CD4-positive, CD25-positive, alpha-beta regulatory T cell (primary cell): ENCODE measurements around the gene RINT1. TPM values are rescaled to one million over a fixed set of nuclear protein-coding genes. Genes with fewer than 3 reads are reported as not detected.
A peak's percentile ranks its signal among the peaks of the same experiment; 100 is the strongest.

Source experiments
- ATAC-seq, 2 donors: fragments of 150-1000 bp; cut with Tn5 transposase; one replicate each; pipeline ENCODE4 v1.10.0; 2021; ENCODE audit warnings: low read depth in 2 of 2, moderate number of reproducible peaks in 2 of 2, moderate library complexity in 1 of 2
- DNase-seq, 3 donors: peaks; one replicate each; pipeline versions ENCODE4 v3.0.0 to v3.0.0-alpha.2; 2012 to 2022; ENCODE audit warnings: mixed read lengths in 1 of 3
- H3K27ac ChIP-seq: one replicate; pipeline ENCODE4 v1.7.0; 2013; ENCODE audit warnings: mild to moderate bottlenecking, low read length; ENCODE audit not compliant: insufficient read depth, poor library complexity, severe bottlenecking
- H3K27me3 ChIP-seq: one replicate; pipeline ENCODE4 v1.7.0; 2013; ENCODE audit warnings: low read length; ENCODE audit not compliant: control insufficient read depth, insufficient read depth
- H3K36me3 ChIP-seq: one replicate; pipeline ENCODE4 v1.7.0; 2013; ENCODE audit warnings: mild to moderate bottlenecking, low read length, moderate library complexity; ENCODE audit not compliant: control insufficient read depth, insufficient read depth
- H3K4me1 ChIP-seq: 2 replicates; pipeline ENCODE4 v1.7.0; 2013; ENCODE audit warnings: mild to moderate bottlenecking, low read length; ENCODE audit not compliant: insufficient read depth, control insufficient read depth, poor library complexity, severe bottlenecking
- H3K4me3 ChIP-seq: one replicate; pipeline ENCODE4 v1.7.0; 2013; ENCODE audit warnings: low read depth, mild to moderate bottlenecking, low read length, moderate library complexity
- H3K9me3 ChIP-seq, 2 experiments: 1 replicate in 1 of 2; 2 replicates in 1 of 2; pipeline ENCODE4 v1.7.0; 2013; ENCODE audit warnings: low read length in 2 of 2, mild to moderate bottlenecking in 1 of 2, moderate library complexity in 1 of 2; ENCODE audit not compliant: control insufficient read depth in 2 of 2
- H3K27ac Mint-ChIP-seq, 3 donors: one replicate each; pipeline ENCODE4 v1.8.0; 2020 to 2022; ENCODE audit warnings: mild to moderate bottlenecking in 3 of 3, mixed read lengths in 3 of 3, moderate library complexity in 2 of 3
- H3K27me3 Mint-ChIP-seq: one replicate; pipeline ENCODE4 v1.8.0; 2022; ENCODE audit warnings: mild to moderate bottlenecking, mixed read lengths
- H3K36me3 Mint-ChIP-seq: one replicate; pipeline ENCODE4 v1.8.0; 2020; ENCODE audit warnings: mixed read lengths
- H3K4me1 Mint-ChIP-seq, 4 donors: one replicate each; pipeline ENCODE4 v1.8.0; 2020 to 2022; ENCODE audit warnings: mixed read lengths in 4 of 4, mild to moderate bottlenecking in 1 of 4
- H3K4me3 Mint-ChIP-seq, 4 donors: one replicate each; pipeline ENCODE4 v1.8.0; 2020 to 2022; ENCODE audit warnings: mild to moderate bottlenecking in 4 of 4, mixed read lengths in 4 of 4, moderate library complexity in 3 of 4
- H3K9me3 Mint-ChIP-seq, 7 donors: one replicate each; pipeline ENCODE4 v1.8.0; 2020 to 2022; ENCODE audit warnings: mixed read lengths in 7 of 7, mild to moderate bottlenecking in 3 of 7, moderate library complexity in 2 of 7
- polyA plus RNA-seq, 4 donors: library from polyadenylated mRNA; unstranded; fragments of 300-500 nt; fragmentation: Illumina TruSeq; gene quantifications; one replicate each; pipeline ENCODE4 v1.2.3, GENCODE V29; 2021
- total RNA-seq: library from RNA; stranded (reverse); gene quantifications from one replicate; pipeline ENCODE4 v1.2.3, GENCODE V29; 2022

Gene RINT1
- total and polyA plus RNA-seq, 5 donors from 2014 or later = 13.2 to 25.5 (median 18.9) TPM

DNA sequence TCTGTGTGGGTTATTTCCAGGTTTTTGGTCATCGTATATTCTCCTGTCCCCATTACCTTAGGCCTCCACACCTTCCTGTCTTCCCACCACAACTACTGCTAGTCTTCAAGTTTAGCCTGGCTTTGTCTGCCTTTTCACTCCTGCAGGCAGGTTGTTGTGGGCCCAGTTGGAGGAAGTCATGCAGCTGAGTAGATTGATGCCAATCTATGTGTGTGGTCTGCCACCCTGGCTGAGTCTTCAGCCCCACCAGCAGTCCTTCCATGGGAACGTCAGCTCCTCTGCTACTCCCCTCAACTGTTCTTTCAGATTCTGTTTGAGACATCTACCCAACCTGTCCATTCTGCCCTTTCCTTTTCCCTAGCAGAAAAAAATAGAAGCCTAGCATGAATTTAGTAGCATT is 6.3 kb downstream of the RINT1 start:
- Mint-ChIP-seq H3K36me3 (peaks cover 26% of the 10 kb centered on the region), H3K27me3 (no peaks in the 10 kb centered on the region), H3K4me1 (peaks cover 14 to 42% (median 21%) of the 10 kb centered on the region in 4 donors), H3K9me3 (no peaks in the 10 kb centered on the region), H3K27ac (no peak overlapping the region), H3K4me3 (peak overlapping the region in 1 of 4 donors; percentile 32)
- no peaks in the 10 kb centered on the region for H3K9me3 ChIP-seq
- H3K4me3 ChIP-seq = no peak overlapping the region
- DNase-seq (no peak), ATAC-seq (no peak)
- H3K4me1 ChIP-seq = peaks cover 7% of the 10 kb centered on the region
- H3K27me3 ChIP-seq = no peaks in the 10 kb centered on the region
- peaks cover 55% of the 10 kb centered on the region for H3K36me3 ChIP-seq
- no peak overlapping the region for H3K27ac ChIP-seq

DNA sequence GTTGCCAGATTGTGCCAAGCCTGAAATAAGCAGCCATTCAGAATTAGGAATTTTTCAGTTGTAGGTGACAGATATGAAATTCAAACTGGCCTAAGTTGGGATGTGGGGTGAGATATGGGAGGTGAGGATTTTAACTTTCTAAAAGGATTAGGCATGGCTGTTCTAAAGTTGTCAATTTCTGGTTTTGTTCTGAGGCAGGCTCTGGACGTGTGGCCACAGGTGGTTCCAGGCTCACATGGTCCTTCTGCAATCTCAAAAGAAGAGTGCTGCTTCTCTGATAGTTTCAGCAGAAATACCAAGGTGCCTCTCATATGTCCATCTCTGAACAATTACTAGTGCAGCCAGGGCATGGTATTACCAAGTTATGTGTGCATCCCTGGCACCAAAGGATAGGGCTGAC is 27.9 kb downstream of the RINT1 start:
- Mint-ChIP-seq H3K4me1 (peaks cover 0 to 4% (median 0%) of the 10 kb centered on the region in 4 donors), H3K27me3 (no peaks in the 10 kb centered on the region), H3K36me3 (peaks cover 19% of the 10 kb centered on the region), H3K27ac (peak overlapping the region in 2 of 3 donors; percentile 74 to 79), H3K4me3 (no peak overlapping the region), H3K9me3 (no peaks in the 10 kb centered on the region)
- Histone ChIP-seq H3K4me3 (no peak overlapping the region), H3K27me3 (no peaks in the 10 kb centered on the region), H3K4me1 (no peaks in the 10 kb centered on the region), H3K27ac (no peak overlapping the region), H3K36me3 (peaks cover 58% of the 10 kb centered on the region), H3K9me3 (no peaks in the 10 kb centered on the region)
- ATAC-seq = no peak
- DNase-seq = no peak

DNA sequence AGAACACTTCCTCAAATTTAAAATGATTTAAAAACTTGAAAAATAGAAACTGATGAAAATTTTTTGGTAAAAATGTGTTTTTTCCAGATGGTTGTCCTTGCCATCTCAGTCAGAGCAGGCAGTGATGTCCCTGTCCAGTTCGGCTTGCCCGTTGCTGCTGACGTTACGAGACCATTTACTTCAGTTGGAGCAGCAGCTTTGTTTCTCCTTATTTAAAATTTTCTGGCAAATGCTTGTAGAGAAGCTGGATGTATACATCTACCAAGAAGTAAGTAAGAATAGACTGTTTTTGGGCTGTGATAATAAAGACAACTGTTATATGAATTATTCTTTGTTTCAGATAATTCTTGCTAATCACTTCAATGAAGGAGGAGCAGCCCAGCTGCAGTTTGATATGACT is 33.2 kb downstream of the RINT1 start:
- Histone ChIP-seq H3K4me3 (no peak overlapping the region), H3K4me1 (no peaks in the 10 kb centered on the region), H3K9me3 (no peaks in the 10 kb centered on the region), H3K27me3 (no peaks in the 10 kb centered on the region), H3K36me3 (peaks cover 66% of the 10 kb centered on the region), H3K27ac (no peak overlapping the region)
- Mint-ChIP-seq H3K36me3 (peaks cover 23% of the 10 kb centered on the region), H3K27ac (no peak overlapping the region), H3K4me3 (no peak overlapping the region), H3K4me1 (peaks cover 0 to 13% (median 0%) of the 10 kb centered on the region in 4 donors), H3K9me3 (no peaks in the 10 kb centered on the region), H3K27me3 (no peaks in the 10 kb centered on the region)
- no peak for DNase-seq
- no peak for ATAC-seq

DNA sequence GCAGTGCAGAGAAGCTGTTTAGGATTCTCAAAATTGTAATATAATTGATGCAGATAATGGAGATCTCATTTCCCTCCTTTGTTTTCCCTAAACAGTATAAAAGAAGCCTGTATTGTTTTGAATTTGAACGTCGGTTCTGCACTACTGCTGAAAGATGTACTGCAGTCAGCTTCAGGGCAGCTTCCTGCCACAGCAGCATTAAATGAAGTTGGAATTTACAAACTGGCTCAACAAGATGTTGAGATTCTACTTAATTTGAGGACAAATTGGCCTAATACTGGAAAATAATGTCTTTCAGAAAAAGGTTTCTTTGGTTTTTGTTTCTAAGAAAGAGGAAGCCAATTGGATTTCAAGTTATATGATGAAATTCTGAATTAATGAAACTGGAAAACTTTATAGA is 35.0 kb downstream of the RINT1 start:
- Histone ChIP-seq H3K36me3 (peaks cover 58% of the 10 kb centered on the region), H3K4me1 (no peaks in the 10 kb centered on the region), H3K9me3 (no peaks in the 10 kb centered on the region), H3K27me3 (no peaks in the 10 kb centered on the region), H3K27ac (no peak overlapping the region), H3K4me3 (no peak overlapping the region)
- H3K4me1 Mint-ChIP-seq = peaks cover 0 to 13% (median 0%) of the 10 kb centered on the region in 4 donors
- no peaks in the 10 kb centered on the region for H3K9me3 Mint-ChIP-seq
- H3K27ac Mint-ChIP-seq = no peak overlapping the region
- no peak for ATAC-seq
- no peak for DNase-seq
- H3K27me3 Mint-ChIP-seq = no peaks in the 10 kb centered on the region
- H3K4me3 Mint-ChIP-seq = no peak overlapping the region
- H3K36me3 Mint-ChIP-seq = peaks cover 21% of the 10 kb centered on the region

DNA sequence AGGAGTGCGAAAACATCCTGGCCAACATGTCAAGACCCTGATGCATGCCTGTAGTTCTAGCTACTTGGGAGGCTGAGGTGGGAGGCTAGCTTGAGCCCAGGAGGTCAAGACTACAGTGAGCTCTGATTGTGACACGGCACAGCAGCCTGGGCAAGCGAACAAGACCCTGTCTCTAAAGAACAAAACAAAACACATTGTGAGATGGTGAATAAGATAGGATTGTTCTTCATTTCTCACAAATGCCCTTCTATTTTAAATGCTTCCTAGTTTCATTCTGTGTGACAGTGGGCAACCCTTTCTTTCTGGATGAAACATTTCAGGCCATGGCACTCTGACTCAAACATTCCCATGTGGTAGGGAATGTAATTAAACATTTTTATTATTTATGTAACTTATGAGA is 35.8 kb downstream of the RINT1 start:
- no peak overlapping the region for H3K4me3 ChIP-seq
- H3K9me3 ChIP-seq = no peaks in the 10 kb centered on the region
- H3K36me3 ChIP-seq = peaks cover 50% of the 10 kb centered on the region
- no peak overlapping the region for H3K27ac ChIP-seq
- DNase-seq (no peak), ATAC-seq (no peak)
- peaks cover 17% of the 10 kb centered on the region for H3K36me3 Mint-ChIP-seq
- no peak overlapping the region for H3K27ac Mint-ChIP-seq
- no peaks in the 10 kb centered on the region for H3K9me3 Mint-ChIP-seq
- H3K4me3 Mint-ChIP-seq = no peak overlapping the region
- no peaks in the 10 kb centered on the region for H3K27me3 Mint-ChIP-seq
- peaks cover 0 to 12% (median 0%) of the 10 kb centered on the region in 4 donors for H3K4me1 Mint-ChIP-seq
- H3K27me3 ChIP-seq = no peaks in the 10 kb centered on the region
- H3K4me1 ChIP-seq = no peaks in the 10 kb centered on the region

DNA sequence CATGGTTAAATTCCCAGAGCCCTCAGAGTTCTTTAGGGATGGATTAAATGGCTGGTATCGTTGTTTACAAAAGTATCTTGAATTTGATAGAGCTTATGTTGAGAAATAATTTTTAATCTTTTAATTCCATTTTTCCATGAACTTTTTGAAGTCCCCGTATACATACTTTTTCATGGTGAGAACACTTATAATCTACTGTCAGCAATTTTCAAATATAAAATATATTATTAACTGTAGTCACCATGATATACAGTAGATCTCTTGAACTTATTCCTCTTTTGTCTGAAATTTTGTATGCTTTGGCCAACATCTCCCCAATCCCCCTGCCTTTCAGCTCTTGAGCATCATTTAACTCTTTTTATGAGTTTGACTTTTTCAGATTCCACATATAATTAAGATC is 39.9 kb downstream of the RINT1 start:
- H3K9me3 Mint-ChIP-seq = no peaks in the 10 kb centered on the region
- no peak overlapping the region for H3K27ac Mint-ChIP-seq
- H3K4me3 Mint-ChIP-seq = no peak overlapping the region
- peaks cover 6% of the 10 kb centered on the region for H3K36me3 Mint-ChIP-seq
- no peak overlapping the region for H3K4me3 ChIP-seq
- H3K36me3 ChIP-seq = peaks cover 16% of the 10 kb centered on the region
- H3K27me3 ChIP-seq = no peaks in the 10 kb centered on the region
- H3K27me3 Mint-ChIP-seq = no peaks in the 10 kb centered on the region
- H3K9me3 ChIP-seq = no peaks in the 10 kb centered on the region
- H3K4me1 Mint-ChIP-seq = peaks cover 0 to 8% (median 0%) of the 10 kb centered on the region in 4 donors
- no peak overlapping the region for H3K27ac ChIP-seq
- H3K4me1 ChIP-seq = no peaks in the 10 kb centered on the region
- ATAC-seq (no peak), DNase-seq (no peak)

DNA sequence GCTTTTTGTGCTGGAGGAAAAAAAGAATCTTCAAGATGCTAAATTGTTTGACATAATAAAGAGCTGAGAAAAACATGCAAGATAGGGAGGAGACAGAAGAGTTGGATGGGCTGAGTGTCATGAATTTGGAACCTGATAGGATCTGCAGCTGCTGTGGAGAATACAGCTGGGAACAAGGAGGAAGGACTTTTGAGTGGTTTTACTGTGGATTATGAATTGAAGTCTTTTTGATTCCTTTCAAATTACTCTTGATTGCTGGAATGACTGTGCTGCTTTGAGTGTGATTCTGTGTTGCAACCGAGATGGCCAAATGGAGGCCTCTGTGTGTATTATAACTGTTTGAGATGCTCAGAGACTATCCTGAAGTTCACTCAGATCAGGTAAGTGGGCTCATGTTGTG is 45.2 kb downstream of the RINT1 start:
- H3K36me3 Mint-ChIP-seq = peaks cover 4% of the 10 kb centered on the region
- DNase-seq = no peak
- peaks cover 0 to 2% (median 0%) of the 10 kb centered on the region in 7 donors for H3K9me3 Mint-ChIP-seq
- no peak overlapping the region for H3K4me3 ChIP-seq
- H3K27me3 ChIP-seq = no peaks in the 10 kb centered on the region
- no peak for ATAC-seq
- no peaks in the 10 kb centered on the region for H3K36me3 ChIP-seq
- no peak overlapping the region for H3K27ac ChIP-seq
- H3K4me1 ChIP-seq = peaks cover 6% of the 10 kb centered on the region
- no peak overlapping the region for H3K4me3 Mint-ChIP-seq
- H3K27me3 Mint-ChIP-seq = peaks cover 14% of the 10 kb centered on the region
- no peak overlapping the region for H3K27ac Mint-ChIP-seq
- peaks cover 0 to 15% (median 4%) of the 10 kb centered on the region in 4 donors for H3K4me1 Mint-ChIP-seq
- H3K9me3 ChIP-seq = no peaks in the 10 kb centered on the region

DNA sequence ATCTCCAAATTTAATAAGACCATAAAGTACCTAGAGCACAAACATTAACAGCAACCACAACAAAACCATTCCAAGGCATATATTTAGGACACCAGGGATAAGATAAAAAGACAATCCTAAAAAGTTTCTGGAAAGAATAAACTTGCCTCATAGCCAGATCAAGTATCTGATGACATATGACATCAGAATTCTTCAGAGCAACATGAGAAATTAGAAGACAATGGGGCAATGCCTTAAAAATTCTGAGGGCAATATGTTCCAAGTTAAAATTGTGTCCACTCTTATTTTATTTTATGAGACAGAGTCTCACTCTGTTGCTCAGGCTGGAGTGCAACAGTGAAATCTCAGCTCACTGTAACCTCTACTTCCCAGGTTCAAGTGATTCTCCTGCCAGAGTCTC is 46.5 kb downstream of the RINT1 start:
- H3K4me3 ChIP-seq = no peak overlapping the region
- no peak overlapping the region for H3K27ac ChIP-seq
- no peaks in the 10 kb centered on the region for H3K36me3 ChIP-seq
- H3K9me3 ChIP-seq = no peaks in the 10 kb centered on the region
- Mint-ChIP-seq H3K36me3 (peaks cover 4% of the 10 kb centered on the region), H3K4me3 (no peak overlapping the region), H3K27ac (no peak overlapping the region), H3K4me1 (peaks cover 0 to 15% (median 6%) of the 10 kb centered on the region in 4 donors), H3K27me3 (peaks cover 19% of the 10 kb centered on the region), H3K9me3 (peaks cover 0 to 2% (median 0%) of the 10 kb centered on the region in 7 donors)
- peaks cover 6% of the 10 kb centered on the region for H3K4me1 ChIP-seq
- DNase-seq = no peak
- ATAC-seq = no peak
- H3K27me3 ChIP-seq = no peaks in the 10 kb centered on the region
